Activated CD4-positive, alpha-beta T cell treated with anti-CD3 and anti-CD28 coated beads, Interleukin-2, amount 50 U/mL, for 24 hours (primary cell): ENCODE data around the gene FYN.
"Not testable (repeated sequence)": the region's sequence is repeated elsewhere in the genome, so short reads cannot be mapped to it uniquely, and the experiment has no call there.

Source experiments
- DNase-seq, 2 donors: peaks; one replicate each; pipeline ENCODE4 v3.0.0-alpha.2; 2020; ENCODE audit warnings: low read depth in 1 of 2, low spot score in 1 of 2

FYN gene

DNA sequence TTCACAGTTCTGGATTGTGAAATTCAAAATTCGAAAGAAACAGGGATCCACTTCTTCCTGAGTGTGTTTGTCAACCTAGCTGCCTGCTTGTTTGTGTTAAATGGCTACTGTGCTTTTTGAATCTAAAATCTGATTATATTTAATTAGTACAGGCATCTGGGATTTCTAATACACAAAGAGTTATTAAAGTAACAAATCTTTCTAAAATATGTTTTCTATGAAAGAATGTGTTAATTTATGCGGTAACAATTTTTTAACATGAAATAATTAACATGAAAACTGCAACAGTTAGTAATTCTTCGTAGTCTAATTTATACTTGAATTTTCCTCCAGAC, 186.4 kb downstream of the FYN start:
- DNase-seq = no peak

- DNase-seq = no peak
Observed at GRCh38 chr6:111686249-111686931, 186.9 kb downstream of the FYN start.

DNA sequence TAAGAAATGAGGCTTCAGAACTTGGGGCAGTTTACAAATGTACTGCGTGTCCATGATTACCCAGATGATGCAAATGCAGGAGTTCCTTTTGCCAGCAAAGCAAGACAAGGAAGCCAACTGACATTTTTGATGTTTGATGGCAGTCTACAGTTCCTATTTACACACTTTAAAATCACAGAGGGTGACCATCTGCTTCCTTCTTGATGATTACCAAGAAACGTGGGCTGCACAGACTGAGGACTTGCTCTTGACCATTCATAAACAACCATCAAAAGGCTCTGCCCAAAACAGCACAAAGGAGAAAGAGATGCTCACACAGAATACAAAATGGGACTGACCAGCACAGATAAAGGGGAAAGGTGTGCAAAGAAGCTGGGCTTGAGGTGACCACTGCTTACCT, 187.7 kb downstream of the FYN start:
- DNase-seq = no peak

DNA sequence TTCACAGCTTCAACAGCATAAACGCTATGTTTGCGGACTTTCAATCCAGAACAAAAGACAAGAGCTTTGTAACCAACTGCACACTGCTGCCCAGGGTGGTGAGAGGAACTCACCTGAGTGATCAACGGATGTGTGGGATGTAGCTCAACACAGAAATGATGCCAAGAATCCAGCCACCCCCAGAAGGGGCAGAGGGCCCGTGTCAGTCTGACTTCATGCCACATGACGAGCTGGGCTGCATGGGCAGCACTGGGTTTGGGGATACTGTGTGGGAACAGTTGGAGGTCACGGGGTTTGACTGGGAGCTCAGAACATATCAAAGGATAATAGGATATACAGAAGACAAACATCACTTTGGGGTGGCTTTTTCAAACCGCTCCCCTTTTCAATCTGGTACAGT, 188.2 kb downstream of the FYN start:
- no peak for DNase-seq

GRCh38 chr6:111683749-111684267, 189.4 kb downstream of the FYN start:
- no peak for DNase-seq

- no peak for DNase-seq
Observed at GRCh38 chr6:111683157-111683556, 190.1 kb downstream of the FYN start.

DNA sequence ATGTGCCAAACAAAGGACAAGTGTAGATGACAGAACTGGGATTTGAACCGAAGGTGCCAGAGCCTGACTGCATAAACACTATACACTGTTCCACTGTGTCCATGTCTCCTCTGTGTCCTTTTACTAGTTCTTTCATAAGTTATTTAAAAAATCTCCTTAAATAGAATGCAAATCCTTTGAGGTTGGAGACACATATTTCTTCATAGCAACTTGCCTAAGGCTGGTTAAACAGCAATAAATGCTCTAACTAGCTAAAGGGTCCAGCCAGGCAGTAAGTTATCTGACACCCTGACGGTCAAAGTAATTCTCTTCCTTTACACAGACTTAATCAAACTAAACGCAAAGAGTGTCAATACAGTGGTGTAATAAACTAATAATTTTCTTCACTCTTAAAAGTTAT, 191.4 kb downstream of the FYN start:
- no peak for DNase-seq

DNA sequence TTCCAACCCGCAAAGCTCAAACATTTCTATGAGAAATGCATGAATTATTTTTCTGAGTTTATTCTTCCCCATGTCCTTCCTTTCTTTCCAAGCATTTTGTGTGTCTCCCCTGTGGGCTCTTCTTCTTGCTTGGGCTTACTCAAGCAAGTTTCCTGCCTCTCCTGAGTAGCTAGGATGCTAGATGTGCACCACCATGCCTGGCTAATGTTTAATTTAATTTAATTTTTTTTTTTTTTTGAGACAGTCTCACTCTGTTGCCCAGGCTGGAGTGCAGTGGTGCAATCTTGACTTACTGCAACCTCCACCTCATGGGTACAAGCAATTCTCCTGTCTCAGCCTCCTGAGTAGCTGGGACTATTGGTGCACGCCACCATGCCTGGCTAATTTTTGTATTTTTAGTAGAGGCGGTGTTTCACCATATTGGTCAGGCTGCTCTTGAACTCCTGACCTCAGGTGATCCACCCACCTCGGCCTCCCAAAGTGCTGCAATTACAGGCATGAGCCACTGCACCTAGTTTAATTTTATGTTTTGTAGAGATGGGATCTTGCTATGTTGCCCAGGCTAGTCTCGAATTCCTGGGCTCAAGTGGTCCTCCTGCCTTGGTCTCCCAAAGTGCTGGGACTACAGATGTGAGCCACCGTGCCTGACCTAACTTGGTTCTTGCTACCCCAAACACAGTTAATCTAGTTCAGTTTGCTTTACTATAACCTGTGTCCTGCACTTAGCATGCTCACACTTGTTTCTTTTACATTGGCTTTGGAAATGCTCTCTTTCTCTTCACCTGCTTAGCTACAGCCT, 192.2 kb downstream of the FYN start:
- DNase-seq = not testable (repeated sequence)

DNA sequence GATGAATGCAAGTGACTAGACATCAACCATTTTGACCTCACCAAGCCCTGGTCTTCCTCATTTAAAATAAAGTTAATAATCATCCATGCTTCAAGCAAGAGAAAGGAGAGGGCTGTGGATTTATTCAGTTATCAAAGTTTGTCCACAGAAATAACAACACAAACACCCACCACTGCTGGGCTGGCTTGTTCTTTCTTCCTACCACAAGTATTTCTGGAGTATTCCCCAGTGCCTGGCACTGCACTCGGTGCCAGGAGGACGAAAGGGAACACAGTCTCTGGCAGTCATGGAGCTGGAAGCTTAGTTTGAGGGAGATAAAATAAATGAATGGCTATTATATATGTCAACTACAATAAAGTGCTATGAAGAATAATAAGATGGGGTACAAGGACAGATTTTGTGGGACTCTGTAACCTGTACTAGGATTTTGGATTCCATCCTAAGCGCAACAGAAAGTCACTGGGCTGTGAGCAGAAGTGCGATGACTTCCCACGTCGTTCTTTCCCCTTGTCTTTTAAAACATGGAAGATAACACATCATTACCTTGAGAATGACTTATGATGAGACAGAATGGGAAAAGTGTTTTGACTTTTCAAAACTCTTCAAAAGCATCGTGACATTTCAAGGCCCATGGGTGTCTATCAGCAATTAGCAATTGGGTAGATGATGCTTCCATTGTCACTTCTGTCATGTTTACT, 193.1 kb downstream of the FYN start:
- no peak for DNase-seq

GRCh38 chr6:111679126-111679858, 194.0 kb downstream of the FYN start:
- no peak for DNase-seq

DNA sequence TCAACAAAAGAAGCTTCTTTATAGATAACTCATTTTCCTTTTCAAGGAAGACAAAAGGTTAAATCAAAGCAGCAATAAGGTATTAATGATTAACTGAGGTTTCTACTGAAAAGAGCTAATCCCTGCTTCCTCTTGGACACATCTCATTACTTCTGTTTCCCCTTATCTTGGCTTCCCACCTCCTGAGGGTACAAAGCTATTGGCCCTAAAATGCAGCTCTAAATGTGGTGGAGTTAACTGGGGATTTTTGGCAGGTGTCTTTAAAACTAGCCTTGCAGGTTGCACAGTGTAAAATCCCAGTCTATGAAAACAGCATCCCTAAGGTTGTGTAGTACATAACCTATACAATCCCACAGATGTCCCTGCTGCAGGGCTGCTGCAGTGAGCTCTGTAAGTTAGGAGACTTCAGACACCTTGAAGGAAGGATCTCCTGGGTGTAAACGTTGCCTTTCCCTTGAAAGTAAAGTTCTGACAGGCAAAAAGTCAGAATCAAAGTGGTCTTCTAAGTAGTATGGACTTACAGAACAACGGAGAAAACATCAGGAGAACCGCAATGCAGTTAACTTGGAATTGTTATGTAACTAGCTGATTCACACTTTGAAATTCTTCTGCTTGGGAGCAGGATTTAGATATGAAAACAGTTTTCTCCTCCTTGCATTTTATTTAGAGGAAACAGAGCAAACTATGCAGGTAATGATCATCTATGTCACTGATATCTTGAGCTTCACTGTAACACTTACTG, 195.8 kb downstream of the FYN start:
- DNase-seq = no peak

GRCh38 chr6:111676383-111676782, 196.9 kb downstream of the FYN start:
- no peak for DNase-seq

GRCh38 chr6:111674883-111675282, 198.4 kb downstream of the FYN start:
- no peak for DNase-seq

DNA sequence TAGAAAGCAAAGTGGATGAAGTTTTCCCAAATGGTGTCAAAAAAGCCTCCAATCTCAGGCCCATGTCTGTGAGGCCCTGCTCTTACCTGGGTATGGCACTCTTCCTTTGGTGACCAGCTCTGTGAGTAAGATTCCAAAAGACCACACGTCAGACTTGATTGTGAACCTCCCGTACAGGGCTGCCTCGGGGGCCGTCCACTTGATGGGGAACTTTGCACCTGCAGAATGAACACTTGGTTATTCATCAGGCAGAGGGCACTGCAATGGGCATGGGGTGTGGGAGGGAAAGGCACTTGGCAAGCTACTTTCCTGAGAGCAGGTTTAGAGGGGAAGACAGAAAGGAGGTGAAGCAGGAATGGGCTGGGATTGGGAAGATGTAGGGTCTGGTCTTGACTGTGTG, 198.8 kb downstream of the FYN start:
- DNase-seq = no peak

DNA sequence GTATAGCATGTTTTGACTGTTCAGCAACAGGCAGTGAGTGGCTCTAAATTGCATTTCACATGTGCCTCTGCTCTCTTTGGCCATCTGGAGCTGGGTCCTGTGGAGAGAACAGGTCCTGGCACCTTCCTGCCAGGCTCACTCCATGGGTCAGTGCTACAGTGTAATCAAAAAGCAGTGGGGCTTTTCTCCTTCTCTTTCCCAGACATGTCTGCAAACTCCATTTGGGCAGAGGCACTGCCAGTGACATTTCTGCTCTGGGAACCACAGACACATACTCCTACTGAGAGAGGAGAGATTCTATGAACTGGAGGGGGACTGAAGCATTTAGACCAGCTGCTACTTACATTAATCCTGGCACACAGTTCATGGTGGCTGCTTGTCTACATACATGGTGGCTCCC, 199.3 kb downstream of the FYN start:
- DNase-seq = no peak

DNA sequence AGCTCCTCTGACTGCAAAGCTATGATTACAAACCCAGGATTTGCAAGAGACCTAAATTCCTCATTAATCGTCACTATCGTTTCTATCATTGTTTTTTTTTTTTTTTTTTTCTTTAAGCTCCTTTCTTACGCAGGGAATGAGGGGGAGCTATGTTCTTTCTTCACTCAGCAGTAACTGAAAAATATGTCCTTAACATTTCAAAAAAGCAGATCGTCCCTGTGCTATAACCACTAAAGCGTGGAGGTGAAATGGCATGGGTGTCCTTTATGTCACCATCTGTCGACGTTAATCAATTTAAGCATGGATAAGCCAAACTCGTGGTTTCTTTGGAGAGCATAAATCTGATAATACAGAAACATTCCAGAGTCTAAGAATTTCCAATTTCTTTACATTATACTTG, 199.7 kb downstream of the FYN start:
- no peak for DNase-seq

DNA sequence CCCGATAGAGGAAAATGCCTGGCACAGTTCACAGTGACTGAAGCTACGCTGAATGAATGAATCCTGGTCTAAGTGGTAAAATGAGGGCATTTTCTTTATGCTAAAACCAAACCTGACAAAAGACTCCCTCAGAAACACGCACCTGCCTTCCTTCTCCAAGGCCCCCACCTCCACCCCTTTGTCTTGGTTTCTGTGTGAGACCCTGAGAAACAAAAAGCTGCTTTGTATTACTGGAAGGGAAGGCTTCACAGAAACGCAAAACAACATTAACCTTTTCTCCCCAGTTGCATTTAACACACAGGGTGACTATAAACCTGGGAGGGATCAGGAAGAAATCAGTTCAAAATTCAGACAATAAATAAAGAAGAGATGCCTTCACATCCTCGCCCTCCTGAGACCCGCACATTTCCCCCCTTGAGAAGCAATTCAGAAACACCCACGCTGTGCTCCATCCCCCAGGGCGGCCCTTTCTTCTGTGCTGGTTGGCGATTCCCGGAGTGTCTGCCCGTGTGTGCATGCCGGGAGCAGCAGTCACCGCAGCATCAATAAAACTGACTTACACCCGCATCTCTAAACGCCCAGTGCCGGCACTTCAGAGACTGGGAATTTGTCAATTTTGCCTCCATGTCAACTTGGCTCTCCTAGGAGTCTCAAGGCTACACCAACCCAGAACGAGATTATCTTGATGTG, 200.3 kb downstream of the FYN start:
- no peak for DNase-seq

- DNase-seq = no peak
Observed at GRCh38 chr6:111669326-111669725, 203.9 kb downstream of the FYN start.

GRCh38 chr6:111668410-111668809, 204.8 kb downstream of the FYN start:
- DNase-seq = no peak

- no peak for DNase-seq
Observed at GRCh38 chr6:111667931-111668330, 205.3 kb downstream of the FYN start.
